Keratinocyte (primary cell): ENCODE data around the gene IL1RL1. TPM values are rescaled to one million over a fixed set of nuclear protein-coding genes. Genes with fewer than 3 reads are reported as not detected.

Experiments
- DNase-seq: peaks from one replicate; pipeline ENCODE4 v3.0.0-alpha.2; 2011; ENCODE audit warnings: low read depth, missing footprints, low spot score
- FAIRE-seq: peaks from 2 replicates; lab custom pipeline; 2011; peaks lifted over from hg19 to GRCh38; lab: Jason Lieb, UNC
- H2AFZ ChIP-seq: 2 replicates; pipeline ENCODE4 v1.6.0; 2012; ENCODE audit warnings: low read length, control low read depth, inconsistent platforms; ENCODE audit not compliant: control insufficient read depth
- H3K27ac ChIP-seq: 2 replicates; pipeline ENCODE4 v1.5.1; 2011; ENCODE audit warnings: low read length; ENCODE audit not compliant: control insufficient read depth, insufficient read depth
- H3K27me3 ChIP-seq: 3 replicates; pipeline ENCODE4 v1.6.0; 2011; ENCODE audit warnings: low read length; ENCODE audit not compliant: control insufficient read depth, insufficient read depth; ENCODE audit errors: extremely low read depth
- H3K36me3 ChIP-seq, 2 experiments: 2 replicates in 1 of 2; 3 replicates in 1 of 2; pipeline ENCODE4 v1.5.1; 2011; ENCODE audit warnings: low read length in 2 of 2, mild to moderate bottlenecking in 1 of 2; ENCODE audit not compliant: control insufficient read depth in 2 of 2, insufficient read depth in 2 of 2; ENCODE audit errors: extremely low read depth in 1 of 2
- H3K4me1 ChIP-seq: 3 replicates; pipeline ENCODE4 v1.5.1; 2011; ENCODE audit warnings: low read length; ENCODE audit not compliant: control insufficient read depth, insufficient read depth; ENCODE audit errors: extremely low read depth
- H3K4me2 ChIP-seq: 3 replicates; pipeline ENCODE4 v1.6.0; 2011; ENCODE audit warnings: low read depth, low read length; ENCODE audit not compliant: control insufficient read depth, insufficient read depth; ENCODE audit errors: extremely low read depth
- H3K4me3 ChIP-seq, 3 experiments: fragments of 200-600 bp in 1 of 3; sonication (generic) in 1 of 3; 2 replicates in 2 of 3; 3 replicates in 1 of 3; pipeline ENCODE4 v1.5.1; 2011 to 2016; ENCODE audit warnings: low read length in 3 of 3, mild to moderate bottlenecking in 3 of 3, control low read depth in 2 of 3, inconsistent platforms in 1 of 3, low read depth in 1 of 3, mixed read lengths in 1 of 3, mixed run types in 1 of 3, moderate library complexity in 1 of 3; ENCODE audit not compliant: control insufficient read depth in 2 of 3, insufficient read depth in 2 of 3; ENCODE audit errors: extremely low read depth in 1 of 3
- H3K79me2 ChIP-seq: 2 replicates; pipeline ENCODE4 v1.6.0; 2012; ENCODE audit warnings: low read length; ENCODE audit not compliant: control insufficient read depth, insufficient read depth
- H3K9ac ChIP-seq: 3 replicates; pipeline ENCODE4 v1.6.0; 2011; ENCODE audit warnings: low read length; ENCODE audit not compliant: control insufficient read depth, insufficient read depth; ENCODE audit errors: extremely low read depth
- H3K9me1 ChIP-seq: 3 replicates; pipeline ENCODE4 v1.6.0; 2011; ENCODE audit warnings: low read length; ENCODE audit not compliant: control insufficient read depth, insufficient read depth; ENCODE audit errors: extremely low read depth
- H3K9me3 ChIP-seq: 2 replicates; pipeline ENCODE4 v1.5.1; 2012; ENCODE audit warnings: low read depth, low read length; ENCODE audit not compliant: control insufficient read depth
- H4K20me1 ChIP-seq: 3 replicates; pipeline ENCODE4 v1.6.0; 2011; ENCODE audit warnings: low read length; ENCODE audit not compliant: control insufficient read depth, insufficient read depth; ENCODE audit errors: extremely low read depth
- EZH2 ChIP-seq: IDR thresholded peaks from one replicate; pipeline ENCODE4 v1.6.1; 2012; ENCODE audit warnings: inconsistent platforms, mild to moderate bottlenecking, low read length, moderate library complexity
- dilution Hi-C: fragments of 300-500 bp; cut with MboI; formaldehyde crosslinking; loops from one replicate; pipeline ENCODE4 v1.7.0; 2020; ENCODE audit warnings: low sequenced_read_pairs; ENCODE audit not compliant: extremely low pct_ligation_motif_present
- polyA plus RNA-seq, 5 experiments: library from polyadenylated mRNA; depleted of rRNA in 3 of 5; stranded (reverse) in 3 of 5; stranded (forward) in 1 of 5; unstranded in 1 of 5; fragments of >200 nt; gene quantifications; 1 replicate in 1 of 5; 2 replicates in 3 of 5; 3 replicates in 1 of 5; pipeline versions ENCODE4 v1.2.1 to v1.2.3, GENCODE V29; 2011 to 2012; ENCODE audit warnings: missing spikeins in 2 of 5, low read depth in 1 of 5, low replicate concordance in 1 of 5
- TF ChIP-seq, protein P1 (sequence below), 3 experiments: IDR thresholded peaks in 1 of 3; conservative IDR thresholded peaks in 1 of 3; optimal IDR thresholded peaks in 1 of 3; 2 replicates in 2 of 3; 3 replicates in 1 of 3; pipeline versions ENCODE3 to v1.5.1; 2011; ENCODE audit warnings: low read length in 3 of 3, mild to moderate bottlenecking in 3 of 3, moderate library complexity in 2 of 3, control low read depth in 1 of 3, inconsistent platforms in 1 of 3; ENCODE audit not compliant: insufficient read depth in 2 of 3; ENCODE audit errors: extremely low read depth in 1 of 3

IL1RL1 gene
- polyA plus RNA-seq, 1 donor (not counting 4 experiments of a cell fraction or from before 2014, with no cell fraction given): 0.93 TPM

DNA sequence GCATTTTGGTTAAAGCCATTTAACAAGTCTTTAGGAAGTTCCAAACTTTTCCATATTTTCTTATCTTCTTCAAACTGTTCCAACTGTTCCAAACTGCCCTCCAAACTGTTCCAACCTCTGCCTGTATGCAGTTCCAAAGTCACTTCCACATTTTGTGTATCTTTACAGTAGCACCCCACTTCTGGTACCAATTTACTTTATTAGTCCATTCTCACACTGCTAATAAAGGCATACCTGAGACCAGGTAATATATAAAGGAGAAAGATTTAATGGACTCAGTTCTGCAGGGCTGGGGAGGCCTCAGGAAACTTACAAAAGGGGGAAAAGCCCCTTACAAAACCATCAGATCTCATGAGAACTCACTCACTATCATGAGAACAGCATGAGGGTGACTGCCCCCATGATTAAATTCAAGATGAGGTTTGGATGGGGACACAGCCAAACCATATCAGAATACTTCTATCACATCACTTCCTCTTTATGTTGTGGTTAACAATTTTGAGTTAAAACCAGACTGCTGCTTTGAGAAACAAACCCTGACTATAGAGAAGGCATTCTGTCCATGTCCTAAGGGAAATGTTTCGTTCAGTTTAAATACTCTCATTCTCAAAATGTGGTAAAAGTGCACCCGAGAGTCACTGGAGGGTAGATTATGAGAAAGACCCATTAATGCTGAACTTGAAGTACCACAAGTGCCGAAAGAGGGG, 55.2 kb downstream of the IL1RL1 start:
- H3K27ac ChIP-seq: no peak overlapping the region
- no peak for DNase-seq
- TF ChIP-seq, protein P1, sequence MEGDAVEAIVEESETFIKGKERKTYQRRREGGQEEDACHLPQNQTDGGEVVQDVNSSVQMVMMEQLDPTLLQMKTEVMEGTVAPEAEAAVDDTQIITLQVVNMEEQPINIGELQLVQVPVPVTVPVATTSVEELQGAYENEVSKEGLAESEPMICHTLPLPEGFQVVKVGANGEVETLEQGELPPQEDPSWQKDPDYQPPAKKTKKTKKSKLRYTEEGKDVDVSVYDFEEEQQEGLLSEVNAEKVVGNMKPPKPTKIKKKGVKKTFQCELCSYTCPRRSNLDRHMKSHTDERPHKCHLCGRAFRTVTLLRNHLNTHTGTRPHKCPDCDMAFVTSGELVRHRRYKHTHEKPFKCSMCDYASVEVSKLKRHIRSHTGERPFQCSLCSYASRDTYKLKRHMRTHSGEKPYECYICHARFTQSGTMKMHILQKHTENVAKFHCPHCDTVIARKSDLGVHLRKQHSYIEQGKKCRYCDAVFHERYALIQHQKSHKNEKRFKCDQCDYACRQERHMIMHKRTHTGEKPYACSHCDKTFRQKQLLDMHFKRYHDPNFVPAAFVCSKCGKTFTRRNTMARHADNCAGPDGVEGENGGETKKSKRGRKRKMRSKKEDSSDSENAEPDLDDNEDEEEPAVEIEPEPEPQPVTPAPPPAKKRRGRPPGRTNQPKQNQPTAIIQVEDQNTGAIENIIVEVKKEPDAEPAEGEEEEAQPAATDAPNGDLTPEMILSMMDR (optimal IDR thresholded peaks at IDR 0.05 in 1 of 3, IDR thresholded peaks at IDR 0.05 in 1 of 3, conservative IDR thresholded peaks at IDR 0.05 in 1 of 3; ENCODE audit: extremely low read depth in 1 of 3, insufficient read depth in 2 of 3, low read length in 3 of 3): no peak
- no peak for TF ChIP-seq EZH2
- peaks cover 2% of the 10 kb centered on the region for H3K9me3 ChIP-seq
- no peaks in the 10 kb centered on the region for H3K79me2 ChIP-seq
- H3K4me3 ChIP-seq: no peak overlapping the region
- H3K4me2 ChIP-seq: no peak overlapping the region
- no peak overlapping the region for H3K9ac ChIP-seq
- no peak for FAIRE-seq
- H4K20me1 ChIP-seq: no peaks in the 10 kb centered on the region
- no peaks in the 10 kb centered on the region for H3K4me1 ChIP-seq
- no peaks in the 10 kb centered on the region for H3K9me1 ChIP-seq
- H2AFZ ChIP-seq: no peak overlapping the region
- peaks cover 0 to 2% of the 10 kb centered on the region in 2 experiments for H3K36me3 ChIP-seq
- no peaks in the 10 kb centered on the region for H3K27me3 ChIP-seq
- dilution Hi-C loops: no loop called here

- no peak for FAIRE-seq
- H3K36me3 ChIP-seq: peaks cover 0 to 2% of the 10 kb centered on the region in 2 experiments
Observed at GRCh38 chr2:102367331-102367971, 56.1 kb downstream of the IL1RL1 start.

More at GRCh38 chr2:102367331-102367971, 56.1 kb downstream of the IL1RL1 start:
- no peaks in the 10 kb centered on the region for H3K9me1 ChIP-seq
- H3K4me2 ChIP-seq: no peak overlapping the region
- H3K27ac ChIP-seq: no peak overlapping the region
- H3K4me3 ChIP-seq: no peak overlapping the region
- H3K9ac ChIP-seq: no peak overlapping the region
- TF ChIP-seq, protein P1 (optimal IDR thresholded peaks at IDR 0.05 in 1 of 3, IDR thresholded peaks at IDR 0.05 in 1 of 3, conservative IDR thresholded peaks at IDR 0.05 in 1 of 3; ENCODE audit: extremely low read depth in 1 of 3, insufficient read depth in 2 of 3, low read length in 3 of 3): no peak
- no peak for TF ChIP-seq EZH2
- dilution Hi-C loops: no loop called here
- H3K27me3 ChIP-seq: no peaks in the 10 kb centered on the region
- H3K9me3 ChIP-seq: peaks cover 2% of the 10 kb centered on the region
- no peak overlapping the region for H2AFZ ChIP-seq
- no peak for DNase-seq
- H3K79me2 ChIP-seq: no peaks in the 10 kb centered on the region
- no peaks in the 10 kb centered on the region for H4K20me1 ChIP-seq
- H3K4me1 ChIP-seq: no peaks in the 10 kb centered on the region
